ENCODE results near the gene STXBP5L.
"Not testable (repeated sequence)": the region's sequence is repeated elsewhere in the genome, so short reads cannot be mapped to it uniquely, and the experiment has no call there.

The STXBP5L gene

GRCh38 chr3:120908030-120908794 is at the start of gene STXBP5L:
Gene STXBP5L, plus strand, starts transcription at chr3:120908205. Its CDS starts 1,374 bp downstream, at chr3:120909579.
- peak within 1 kb of the TSS; percentile 28 for H3K27ac Mint-ChIP-seq
- H3K27me3 Mint-ChIP-seq: peaks cover 55 to 61% of the 10 kb centered on the region in 2 donors
- peak within 1 kb of the TSS; percentile 84 to 93 for H3K4me3 Mint-ChIP-seq
- H3K4me1 Mint-ChIP-seq: peaks cover 16 to 22% of the 10 kb centered on the region in 2 donors
- H3K36me3 Mint-ChIP-seq: peaks cover 4% of the 10 kb centered on the region in 2 donors
- H3K9me3 Mint-ChIP-seq: peaks cover 4 to 6% of the 10 kb centered on the region in 2 donors
- peak; percentile 93 to 96 for ATAC-seq (replicated peaks)
- DNase-seq: peak; percentile 54

- ATAC-seq (replicated peaks) (no peak), DNase-seq (no peak)
- no peak overlapping the region for H3K4me3 Mint-ChIP-seq
- H3K27me3 Mint-ChIP-seq: peaks cover 0 to 6% of the 10 kb centered on the region in 2 donors
- peaks cover 0 to 2% of the 10 kb centered on the region in 2 donors for H3K9me3 Mint-ChIP-seq
- H3K36me3 Mint-ChIP-seq: no peaks in the 10 kb centered on the region
- no peaks in the 10 kb centered on the region for H3K4me1 Mint-ChIP-seq
- H3K27ac Mint-ChIP-seq: no peak overlapping the region
Observed at GRCh38 chr3:120858521-120858920, 49.5 kb upstream of the STXBP5L start.

- no peak for ATAC-seq (replicated peaks)
- peaks cover 0 to 2% of the 10 kb centered on the region in 2 donors for H3K9me3 Mint-ChIP-seq
- H3K4me3 Mint-ChIP-seq: no peak overlapping the region
- H3K27ac Mint-ChIP-seq: no peak overlapping the region
- H3K27me3 Mint-ChIP-seq: peaks cover 4 to 6% of the 10 kb centered on the region in 2 donors
- H3K4me1 Mint-ChIP-seq: no peaks in the 10 kb centered on the region
- no peak for DNase-seq
- H3K36me3 Mint-ChIP-seq: no peaks in the 10 kb centered on the region
Observed at GRCh38 chr3:120864541-120864940, 43.5 kb upstream of the STXBP5L start.

GRCh38 chr3:120875507-120875906 is 32.5 kb upstream of the STXBP5L start:
- Mint-ChIP-seq H3K4me3 (no peak overlapping the region), H3K27me3 (peaks cover 3 to 11% of the 10 kb centered on the region in 2 donors), H3K9me3 (peaks cover 0 to 1% of the 10 kb centered on the region in 2 donors), H3K4me1 (no peaks in the 10 kb centered on the region), H3K27ac (no peak overlapping the region), H3K36me3 (no peaks in the 10 kb centered on the region)
- no peak for ATAC-seq (replicated peaks)
- DNase-seq: no peak

GRCh38 chr3:120875989-120876388 is 32.0 kb upstream of the STXBP5L start:
- ATAC-seq (replicated peaks) (no peak), DNase-seq (no peak)
- Mint-ChIP-seq H3K27ac (no peak overlapping the region), H3K36me3 (no peaks in the 10 kb centered on the region), H3K27me3 (peaks cover 3 to 11% of the 10 kb centered on the region in 2 donors), H3K9me3 (peaks cover 0 to 1% of the 10 kb centered on the region in 2 donors), H3K4me3 (no peak overlapping the region), H3K4me1 (no peaks in the 10 kb centered on the region)

- no peak overlapping the region for H3K27ac Mint-ChIP-seq
- no peak overlapping the region for H3K4me3 Mint-ChIP-seq
- H3K9me3 Mint-ChIP-seq: no peaks in the 10 kb centered on the region
- no peak for ATAC-seq (replicated peaks)
- DNase-seq: no peak
- no peaks in the 10 kb centered on the region for H3K4me1 Mint-ChIP-seq
- peaks cover 0 to 3% of the 10 kb centered on the region in 2 donors for H3K27me3 Mint-ChIP-seq
- H3K36me3 Mint-ChIP-seq: no peaks in the 10 kb centered on the region
Observed at GRCh38 chr3:120879411-120879810, 28.6 kb upstream of the STXBP5L start.

- Mint-ChIP-seq H3K27me3 (no peaks in the 10 kb centered on the region), H3K36me3 (no peaks in the 10 kb centered on the region), H3K27ac (no peak overlapping the region), H3K4me1 (no peaks in the 10 kb centered on the region), H3K4me3 (no peak overlapping the region), H3K9me3 (peaks cover 0 to 3% of the 10 kb centered on the region in 2 donors)
- no peak for DNase-seq
- no peak for ATAC-seq (replicated peaks)
Observed at GRCh38 chr3:120892921-120893320, 15.1 kb upstream of the STXBP5L start.

- peaks cover 0 to 3% of the 10 kb centered on the region in 2 donors for H3K9me3 Mint-ChIP-seq
- DNase-seq (no peak), ATAC-seq (replicated peaks) (no peak)
- H3K4me1 Mint-ChIP-seq: no peaks in the 10 kb centered on the region
- H3K27me3 Mint-ChIP-seq: no peaks in the 10 kb centered on the region
- no peak overlapping the region for H3K27ac Mint-ChIP-seq
- no peak overlapping the region for H3K4me3 Mint-ChIP-seq
- no peaks in the 10 kb centered on the region for H3K36me3 Mint-ChIP-seq
Observed at GRCh38 chr3:120894316-120895057, 13.5 kb upstream of the STXBP5L start.

GRCh38 chr3:120901716-120902115 is 6.3 kb upstream of the STXBP5L start:
- not testable (repeated sequence) for H3K36me3 Mint-ChIP-seq

GRCh38 chr3:120903221-120903620 is 4.8 kb upstream of the STXBP5L start:
- H3K27ac Mint-ChIP-seq: no peak overlapping the region
- DNase-seq: no peak
- H3K9me3 Mint-ChIP-seq: peaks cover 9 to 11% of the 10 kb centered on the region in 2 donors
- peaks cover 2% of the 10 kb centered on the region in 2 donors for H3K36me3 Mint-ChIP-seq
- no peak overlapping the region for H3K4me3 Mint-ChIP-seq
- peaks cover 7% of the 10 kb centered on the region in 2 donors for H3K4me1 Mint-ChIP-seq
- ATAC-seq (replicated peaks): no peak
- peaks cover 24 to 30% of the 10 kb centered on the region in 2 donors for H3K27me3 Mint-ChIP-seq

More at GRCh38 chr3:120901716-120902115, 6.3 kb upstream of the STXBP5L start:
- peaks cover 10 to 17% of the 10 kb centered on the region in 2 donors for H3K27me3 Mint-ChIP-seq
- H3K9me3 Mint-ChIP-seq; DNase-seq; H3K4me3 Mint-ChIP-seq; ATAC-seq (replicated peaks); H3K4me1 Mint-ChIP-seq; H3K27ac Mint-ChIP-seq: not testable (repeated sequence)

GRCh38 chr3:120907659-120908029 is 361 bp upstream of the STXBP5L start:
- DNase-seq (no peak), ATAC-seq (replicated peaks) (no peak)
- Mint-ChIP-seq H3K27me3 (peaks cover 50 to 57% of the 10 kb centered on the region in 2 donors), H3K4me3 (peak overlapping the region; percentile 84 to 93), H3K4me1 (peaks cover 16 to 22% of the 10 kb centered on the region in 2 donors), H3K36me3 (peaks cover 4% of the 10 kb centered on the region in 2 donors), H3K9me3 (peaks cover 4 to 6% of the 10 kb centered on the region in 2 donors), H3K27ac (no peak overlapping the region)

GRCh38 chr3:120908795-120909601 is 993 bp downstream of the STXBP5L start:
- H3K9me3 Mint-ChIP-seq: peaks cover 4 to 6% of the 10 kb centered on the region in 2 donors
- H3K27ac Mint-ChIP-seq: no peak overlapping the region
- DNase-seq (no peak), ATAC-seq (replicated peaks) (no peak)
- peaks cover 16 to 22% of the 10 kb centered on the region in 2 donors for H3K4me1 Mint-ChIP-seq
- H3K36me3 Mint-ChIP-seq: peaks cover 4% of the 10 kb centered on the region in 2 donors
- peaks cover 55 to 61% of the 10 kb centered on the region in 2 donors for H3K27me3 Mint-ChIP-seq
- peak overlapping the region; percentile 66 to 93 for H3K4me3 Mint-ChIP-seq

- Mint-ChIP-seq H3K4me3 (no peak overlapping the region), H3K9me3 (peaks cover 4 to 6% of the 10 kb centered on the region in 2 donors), H3K36me3 (peaks cover 4% of the 10 kb centered on the region in 2 donors), H3K27ac (no peak overlapping the region), H3K4me1 (peaks cover 16 to 22% of the 10 kb centered on the region in 2 donors), H3K27me3 (peaks cover 55 to 61% of the 10 kb centered on the region in 2 donors)
- DNase-seq (no peak), ATAC-seq (replicated peaks) (no peak)
Observed at GRCh38 chr3:120909602-120909878, 1.5 kb downstream of the STXBP5L start.

- Mint-ChIP-seq H3K27me3 (no peaks in the 10 kb centered on the region), H3K9me3 (peaks cover 17% of the 10 kb centered on the region in 2 donors), H3K36me3 (no peaks in the 10 kb centered on the region), H3K27ac (no peak overlapping the region), H3K4me3 (no peak overlapping the region), H3K4me1 (no peaks in the 10 kb centered on the region)
- DNase-seq (no peak), ATAC-seq (replicated peaks) (no peak)
Observed at GRCh38 chr3:120926146-120926545, 18.1 kb downstream of the STXBP5L start.
